Neural cell (in vitro differentiated cells): ENCODE results near the gene ASAP3. TPM values are rescaled to one million over a fixed set of nuclear protein-coding genes. Genes with fewer than 3 reads are reported as not detected.

ENCODE experiments used
- H2AFZ ChIP-seq: fragments of 200-600, 300-800 bp; sonication (generic), shearing (Covaris generic); 2 replicates; pipeline ENCODE4 v1.6.0; 2014; ENCODE audit warnings: low read depth, mild to moderate bottlenecking, antibody characterized with exemption, low read length, moderate library complexity
- H3F3A ChIP-seq: fragments of 200-600 bp; shearing (Covaris generic); 2 replicates; pipeline ENCODE4 v1.6.1; 2016; ENCODE audit warnings: mild to moderate bottlenecking, moderate library complexity, mixed read lengths, antibody characterized with exemption, low read length; ENCODE audit not compliant: insufficient read depth, poor library complexity, severe bottlenecking
- H3K27ac ChIP-seq: fragments of 200-600, 300-800 bp; sonication (generic), shearing (Covaris generic); 2 replicates; pipeline ENCODE4 v1.5.1; 2014; ENCODE audit warnings: mild to moderate bottlenecking, low read length, moderate library complexity
- H3K27me3 ChIP-seq: fragments of 300-800, 200-600 bp; sonication (generic), shearing (Covaris generic); 2 replicates; pipeline ENCODE4 v1.6.0; 2014; ENCODE audit warnings: mild to moderate bottlenecking, low read depth, low read length, moderate library complexity; ENCODE audit not compliant: insufficient read depth
- H3K36me3 ChIP-seq: fragments of 300-800, 200-600 bp; sonication (generic), shearing (Covaris generic); 2 replicates; pipeline ENCODE4 v1.5.1; 2014; ENCODE audit warnings: mild to moderate bottlenecking, antibody characterized with exemption, low read length, moderate library complexity; ENCODE audit not compliant: insufficient read depth
- H3K4me2 ChIP-seq: fragments of 300-800, 200-600 bp; sonication (generic), shearing (Covaris generic); 2 replicates; pipeline ENCODE4 v1.6.0; 2014; ENCODE audit warnings: mild to moderate bottlenecking, low read length
- H3K4me3 ChIP-seq: fragments of 300-800, 200-600 bp; sonication (generic), shearing (Covaris generic); 2 replicates; pipeline ENCODE4 v1.5.1; 2014; ENCODE audit warnings: mild to moderate bottlenecking, low read length, moderate library complexity
- H3K79me2 ChIP-seq: fragments of 200-600 bp; shearing (Covaris generic); replicated peaks from 2 replicates; pipeline ENCODE4 v1.6.0; 2014; ENCODE audit warnings: mild to moderate bottlenecking, low read length, moderate library complexity; ENCODE audit not compliant: insufficient read depth
- H3K9ac ChIP-seq: fragments of 300-800, 200-600 bp; sonication (generic), shearing (Covaris generic); 2 replicates; pipeline ENCODE4 v1.6.1; 2016; ENCODE audit warnings: mild to moderate bottlenecking, low read length, mixed read lengths
- H3K9me2 ChIP-seq: fragments of 200-600 bp; shearing (Covaris generic); 2 replicates; pipeline ENCODE4 v1.6.1; 2016; ENCODE audit warnings: mild to moderate bottlenecking, low read length, mixed read lengths; ENCODE audit not compliant: insufficient read depth
- H3K9me3 ChIP-seq: fragments of 200-600, 300-800 bp; sonication (generic), shearing (Covaris generic); 2 replicates; pipeline ENCODE4 v1.6.1; 2016; ENCODE audit warnings: mild to moderate bottlenecking, mixed run types, low read length, moderate library complexity, mixed read lengths
- H4K20me1 ChIP-seq: fragments of 200-600 bp; shearing (Covaris generic); 2 replicates; pipeline ENCODE4 v1.6.1; 2016; ENCODE audit warnings: mild to moderate bottlenecking, mixed run types; ENCODE audit not compliant: insufficient read depth
- EP300 ChIP-seq: fragments of 450-650 bp; conservative IDR thresholded peaks from 2 replicates; pipeline ENCODE4 v1.6.1; 2014; ENCODE audit warnings: antibody characterized with exemption, mild to moderate bottlenecking, moderate library complexity; ENCODE audit not compliant: poor library complexity, severe bottlenecking
- EZH2 ChIP-seq: fragments of 200-600, 300-800 bp; shearing (Covaris generic), sonication (generic); IDR thresholded peaks from 2 replicates; pipeline ENCODE4 v1.6.1; 2014; ENCODE audit warnings: antibody characterized with exemption, low read length, borderline replicate concordance, mild to moderate bottlenecking; ENCODE audit not compliant: insufficient read depth, poor library complexity, severe bottlenecking
- MXI1 ChIP-seq: fragments of 450-650 bp; conservative IDR thresholded peaks from 2 replicates; pipeline ENCODE4 v1.6.1; 2014; ENCODE audit warnings: antibody characterized with exemption, mild to moderate bottlenecking; ENCODE audit not compliant: poor library complexity, severe bottlenecking
- POLR2AphosphoS5 ChIP-seq: IDR thresholded peaks from 2 replicates; pipeline ENCODE4 v1.6.1; 2012
- RAD21 ChIP-seq: fragments of 450-650 bp; conservative IDR thresholded peaks from 2 replicates; pipeline ENCODE4 v1.6.1; 2014; ENCODE audit warnings: antibody characterized with exemption, mild to moderate bottlenecking, moderate library complexity
- SMC3 ChIP-seq: fragments of 450-650 bp; conservative IDR thresholded peaks from 2 replicates; pipeline ENCODE4 v1.6.1; 2014; ENCODE audit warnings: antibody characterized with exemption, mild to moderate bottlenecking, moderate library complexity; ENCODE audit not compliant: poor library complexity
- TAF1 ChIP-seq: IDR thresholded peaks from 2 replicates; pipeline ENCODE4 v1.6.1; 2012; ENCODE audit warnings: low read depth
- polyA plus RNA-seq: library from polyadenylated mRNA; depleted of rRNA; stranded (reverse); fragments of >200 nt; gene quantifications from 2 replicates; pipeline ENCODE4 v1.2.3, GENCODE V29; 2014
- TF ChIP-seq, protein P1 (sequence below): IDR thresholded peaks from 2 replicates; pipeline ENCODE4 v1.6.1; 2012; ENCODE audit warnings: borderline replicate concordance
- TF ChIP-seq, protein P2 (sequence below): fragments of 450-650 bp; IDR thresholded peaks from 2 replicates; pipeline ENCODE4 v1.5.1; 2014; ENCODE audit warnings: antibody characterized with exemption, mild to moderate bottlenecking, moderate library complexity; ENCODE audit not compliant: poor library complexity, severe bottlenecking

ASAP3 gene
- polyA plus RNA-seq, 1 donor from 2014 or later: 24.9 TPM

DNA sequence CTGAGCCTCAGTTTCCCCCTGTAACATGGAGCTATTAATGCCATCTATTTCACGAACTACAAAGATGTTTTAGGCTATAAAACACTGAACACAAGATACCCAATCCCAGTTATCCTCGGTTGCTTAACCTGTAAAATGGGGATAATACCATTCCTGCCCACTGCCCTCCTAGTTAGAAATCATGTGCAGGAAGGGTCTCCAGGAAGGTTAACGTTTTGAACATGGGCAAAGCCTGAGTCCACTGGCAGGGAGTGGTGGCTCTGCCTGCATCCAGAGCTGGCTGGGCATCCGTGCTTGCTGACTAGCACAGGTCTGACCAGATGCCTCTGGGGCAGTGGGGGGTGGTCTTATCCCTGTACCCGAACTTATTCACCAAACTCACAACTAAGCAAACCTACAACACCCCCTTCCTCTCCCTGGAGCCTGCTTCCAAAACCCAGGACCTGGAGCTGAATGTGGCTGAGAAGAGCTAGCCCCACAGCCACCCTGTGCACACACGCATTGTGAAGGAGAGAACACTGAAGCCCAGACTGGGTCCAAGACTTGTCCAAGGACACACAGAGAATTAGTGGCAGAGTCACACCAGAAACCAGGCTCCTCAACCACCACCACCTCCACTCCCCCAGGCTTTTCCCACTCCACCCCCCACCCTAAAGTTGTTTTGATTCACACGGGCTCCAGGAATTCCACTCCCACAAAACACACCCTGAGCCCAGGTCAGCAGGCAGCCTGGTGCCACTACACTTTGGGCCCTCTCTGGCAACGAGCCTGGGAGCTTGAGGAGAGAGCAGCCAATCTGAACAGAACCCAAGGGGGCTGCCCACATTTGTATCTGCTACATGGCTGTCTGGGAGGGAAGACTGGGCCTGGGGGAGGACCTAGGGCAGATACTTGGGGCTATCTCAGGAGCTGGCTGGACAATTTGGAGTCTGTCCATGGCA, 45.4 kb upstream of the ASAP3 start:
- H3K4me2 ChIP-seq: no peak overlapping the region
- H3K4me3 ChIP-seq: no peak overlapping the region
- H3K79me2 ChIP-seq: no peaks in the 10 kb centered on the region
- H3K27me3 ChIP-seq: no peaks in the 10 kb centered on the region
- no peak overlapping the region for H2AFZ ChIP-seq
- H3K27ac ChIP-seq: no peak overlapping the region
- H3K36me3 ChIP-seq: no peaks in the 10 kb centered on the region
- H3K9ac ChIP-seq: no peak overlapping the region
- no peaks in the 10 kb centered on the region for H4K20me1 ChIP-seq
- H3F3A ChIP-seq: no peaks in the 10 kb centered on the region
- no peaks in the 10 kb centered on the region for H3K9me3 ChIP-seq
- H3K9me2 ChIP-seq: no peaks in the 10 kb centered on the region
- no peak for TF ChIP-seq EZH2
- TF ChIP-seq SMC3: no peak
- no peak for TF ChIP-seq MXI1
- no peak for TF ChIP-seq EP300
- no peak for TF ChIP-seq POLR2AphosphoS5
- no peak for TF ChIP-seq RAD21
- TF ChIP-seq TAF1: no peak
- TF ChIP-seq, protein P1, sequence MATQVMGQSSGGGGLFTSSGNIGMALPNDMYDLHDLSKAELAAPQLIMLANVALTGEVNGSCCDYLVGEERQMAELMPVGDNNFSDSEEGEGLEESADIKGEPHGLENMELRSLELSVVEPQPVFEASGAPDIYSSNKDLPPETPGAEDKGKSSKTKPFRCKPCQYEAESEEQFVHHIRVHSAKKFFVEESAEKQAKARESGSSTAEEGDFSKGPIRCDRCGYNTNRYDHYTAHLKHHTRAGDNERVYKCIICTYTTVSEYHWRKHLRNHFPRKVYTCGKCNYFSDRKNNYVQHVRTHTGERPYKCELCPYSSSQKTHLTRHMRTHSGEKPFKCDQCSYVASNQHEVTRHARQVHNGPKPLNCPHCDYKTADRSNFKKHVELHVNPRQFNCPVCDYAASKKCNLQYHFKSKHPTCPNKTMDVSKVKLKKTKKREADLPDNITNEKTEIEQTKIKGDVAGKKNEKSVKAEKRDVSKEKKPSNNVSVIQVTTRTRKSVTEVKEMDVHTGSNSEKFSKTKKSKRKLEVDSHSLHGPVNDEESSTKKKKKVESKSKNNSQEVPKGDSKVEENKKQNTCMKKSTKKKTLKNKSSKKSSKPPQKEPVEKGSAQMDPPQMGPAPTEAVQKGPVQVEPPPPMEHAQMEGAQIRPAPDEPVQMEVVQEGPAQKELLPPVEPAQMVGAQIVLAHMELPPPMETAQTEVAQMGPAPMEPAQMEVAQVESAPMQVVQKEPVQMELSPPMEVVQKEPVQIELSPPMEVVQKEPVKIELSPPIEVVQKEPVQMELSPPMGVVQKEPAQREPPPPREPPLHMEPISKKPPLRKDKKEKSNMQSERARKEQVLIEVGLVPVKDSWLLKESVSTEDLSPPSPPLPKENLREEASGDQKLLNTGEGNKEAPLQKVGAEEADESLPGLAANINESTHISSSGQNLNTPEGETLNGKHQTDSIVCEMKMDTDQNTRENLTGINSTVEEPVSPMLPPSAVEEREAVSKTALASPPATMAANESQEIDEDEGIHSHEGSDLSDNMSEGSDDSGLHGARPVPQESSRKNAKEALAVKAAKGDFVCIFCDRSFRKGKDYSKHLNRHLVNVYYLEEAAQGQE: no peak
- TF ChIP-seq, protein P2, sequence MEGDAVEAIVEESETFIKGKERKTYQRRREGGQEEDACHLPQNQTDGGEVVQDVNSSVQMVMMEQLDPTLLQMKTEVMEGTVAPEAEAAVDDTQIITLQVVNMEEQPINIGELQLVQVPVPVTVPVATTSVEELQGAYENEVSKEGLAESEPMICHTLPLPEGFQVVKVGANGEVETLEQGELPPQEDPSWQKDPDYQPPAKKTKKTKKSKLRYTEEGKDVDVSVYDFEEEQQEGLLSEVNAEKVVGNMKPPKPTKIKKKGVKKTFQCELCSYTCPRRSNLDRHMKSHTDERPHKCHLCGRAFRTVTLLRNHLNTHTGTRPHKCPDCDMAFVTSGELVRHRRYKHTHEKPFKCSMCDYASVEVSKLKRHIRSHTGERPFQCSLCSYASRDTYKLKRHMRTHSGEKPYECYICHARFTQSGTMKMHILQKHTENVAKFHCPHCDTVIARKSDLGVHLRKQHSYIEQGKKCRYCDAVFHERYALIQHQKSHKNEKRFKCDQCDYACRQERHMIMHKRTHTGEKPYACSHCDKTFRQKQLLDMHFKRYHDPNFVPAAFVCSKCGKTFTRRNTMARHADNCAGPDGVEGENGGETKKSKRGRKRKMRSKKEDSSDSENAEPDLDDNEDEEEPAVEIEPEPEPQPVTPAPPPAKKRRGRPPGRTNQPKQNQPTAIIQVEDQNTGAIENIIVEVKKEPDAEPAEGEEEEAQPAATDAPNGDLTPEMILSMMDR: no peak

DNA sequence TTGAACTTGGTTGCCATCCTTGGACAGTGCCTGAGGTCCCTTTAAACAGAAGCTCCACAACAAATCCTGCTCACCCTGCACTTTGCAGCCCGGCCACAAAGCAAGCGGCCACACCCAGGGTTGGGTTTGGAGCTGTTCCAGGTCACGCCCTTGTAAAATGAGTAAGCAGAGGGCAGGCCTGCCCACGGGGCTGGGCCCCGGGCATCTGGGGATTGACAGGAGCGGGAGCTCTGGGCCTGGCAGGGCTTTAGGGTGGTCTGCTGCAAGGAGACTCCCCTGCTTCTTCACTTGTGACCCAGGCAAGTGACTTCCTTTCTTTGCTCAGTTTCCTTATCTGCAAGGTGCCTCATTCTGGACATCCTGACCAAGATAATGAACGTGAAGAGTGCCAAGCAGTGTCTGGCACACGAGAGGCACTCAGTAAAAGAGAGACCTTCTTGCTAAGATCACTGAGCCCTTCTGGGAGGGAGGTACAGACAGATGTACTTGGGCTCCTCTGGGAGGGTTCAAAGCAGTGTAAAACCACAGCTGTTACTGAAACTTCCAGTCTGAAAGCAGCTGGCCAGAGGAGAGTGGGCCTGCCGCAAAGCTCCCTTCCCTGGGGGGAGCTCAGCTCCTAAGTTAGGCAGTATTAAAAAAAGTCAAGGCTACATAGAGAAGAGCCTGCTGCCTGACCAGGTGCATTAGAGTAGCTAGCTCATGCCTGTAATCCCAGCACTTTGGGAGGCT, 44.4 kb upstream of the ASAP3 start:
- TF ChIP-seq, protein P2: no peak
- TF ChIP-seq TAF1 (no peak), EP300 (no peak), POLR2AphosphoS5 (no peak), EZH2 (no peak), MXI1 (no peak), SMC3 (no peak), RAD21 (no peak)
- TF ChIP-seq, protein P1: no peak

More for the DNA sequence above, 44.4 kb upstream of the ASAP3 start:
- Histone ChIP-seq H3K9ac (no peak overlapping the region), H3K27me3 (no peaks in the 10 kb centered on the region), H3K4me2 (no peak overlapping the region), H3K9me3 (no peaks in the 10 kb centered on the region), H3K9me2 (no peaks in the 10 kb centered on the region), H3K79me2 (no peaks in the 10 kb centered on the region), H4K20me1 (no peaks in the 10 kb centered on the region), H2AFZ (no peak overlapping the region), H3K27ac (no peak overlapping the region), H3K4me3 (no peak overlapping the region), H3K36me3 (no peaks in the 10 kb centered on the region), H3F3A (no peaks in the 10 kb centered on the region)
